ENCODE results near the gene PPP1R14C. TPM values are rescaled to one million over a fixed set of nuclear protein-coding genes. Genes with fewer than 3 reads are reported as not detected.

PPP1R14C gene
- total RNA-seq, 1 experiment from 2014 or later, result 12.1 TPM

DNA sequence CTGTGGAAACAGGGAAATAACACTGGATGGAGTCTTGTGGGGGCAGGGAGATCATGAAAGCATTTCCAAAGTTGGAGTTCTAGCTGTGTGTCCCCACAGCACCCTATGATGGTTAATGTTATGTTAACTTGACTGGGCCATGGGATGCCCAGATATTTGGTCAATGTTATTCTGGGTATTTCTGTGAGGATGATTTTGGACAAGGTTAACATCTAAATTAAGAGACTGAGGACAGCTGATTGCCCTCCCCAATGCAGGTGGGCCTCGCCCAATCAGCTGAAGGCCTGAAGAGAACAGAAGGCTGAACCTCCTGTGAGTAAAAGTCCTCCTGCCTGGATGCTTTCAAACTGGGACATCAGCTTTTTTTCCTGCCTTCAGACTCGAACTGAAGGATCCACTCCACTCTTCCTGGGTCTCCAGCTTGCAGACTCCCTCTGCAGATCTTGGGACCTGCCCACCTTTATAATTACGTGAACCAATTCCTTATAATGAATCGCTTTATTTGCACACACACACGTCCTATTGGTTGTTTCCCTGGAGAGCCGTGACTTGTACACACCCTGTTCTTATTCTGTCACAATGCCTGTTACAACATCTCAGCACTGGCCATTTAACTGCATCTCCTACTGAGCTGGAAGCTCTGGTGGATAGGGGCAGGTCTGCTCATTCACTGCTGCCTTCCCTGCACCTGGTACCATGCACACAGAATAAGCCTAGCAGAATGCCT is 126.4 kb downstream of the PPP1R14C start:
- Histone ChIP-seq H4K20me1 (ENCODE audit: insufficient read depth) (no peaks in the 10 kb centered on the region), H2AFZ (no peak overlapping the region), H3K79me2 (ENCODE audit: low read depth) (no peaks in the 10 kb centered on the region), H3K36me3 (ENCODE audit: low read depth) (no peaks in the 10 kb centered on the region), H3K4me2 (peak overlapping the region; percentile 46), H3K9me2 (ENCODE audit: insufficient read depth) (no peaks in the 10 kb centered on the region), H3K4me3 (no peak overlapping the region), H3K27me3 (ENCODE audit: insufficient read depth, low read depth) (no peaks in the 10 kb centered on the region), H3K9me3 (ENCODE audit: insufficient read depth, low read depth) (no peaks in the 10 kb centered on the region), H3F3A (ENCODE audit: insufficient read depth, low read depth) (no peaks in the 10 kb centered on the region), H3K27ac (peak overlapping the region; percentile 44), H3K4me1 (replicated peaks; ENCODE audit: insufficient read depth) (peaks cover 13% of the 10 kb centered on the region)
- intact Hi-C loops (cut with micrococcal nuclease; ENCODE audit: unreplicated experiment), result no loop called here
- DNase-seq, result no peak
- TF ChIP-seq, protein P1, sequence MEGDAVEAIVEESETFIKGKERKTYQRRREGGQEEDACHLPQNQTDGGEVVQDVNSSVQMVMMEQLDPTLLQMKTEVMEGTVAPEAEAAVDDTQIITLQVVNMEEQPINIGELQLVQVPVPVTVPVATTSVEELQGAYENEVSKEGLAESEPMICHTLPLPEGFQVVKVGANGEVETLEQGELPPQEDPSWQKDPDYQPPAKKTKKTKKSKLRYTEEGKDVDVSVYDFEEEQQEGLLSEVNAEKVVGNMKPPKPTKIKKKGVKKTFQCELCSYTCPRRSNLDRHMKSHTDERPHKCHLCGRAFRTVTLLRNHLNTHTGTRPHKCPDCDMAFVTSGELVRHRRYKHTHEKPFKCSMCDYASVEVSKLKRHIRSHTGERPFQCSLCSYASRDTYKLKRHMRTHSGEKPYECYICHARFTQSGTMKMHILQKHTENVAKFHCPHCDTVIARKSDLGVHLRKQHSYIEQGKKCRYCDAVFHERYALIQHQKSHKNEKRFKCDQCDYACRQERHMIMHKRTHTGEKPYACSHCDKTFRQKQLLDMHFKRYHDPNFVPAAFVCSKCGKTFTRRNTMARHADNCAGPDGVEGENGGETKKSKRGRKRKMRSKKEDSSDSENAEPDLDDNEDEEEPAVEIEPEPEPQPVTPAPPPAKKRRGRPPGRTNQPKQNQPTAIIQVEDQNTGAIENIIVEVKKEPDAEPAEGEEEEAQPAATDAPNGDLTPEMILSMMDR (conservative IDR thresholded peaks at IDR 0.05), result no peak
- no peak for TF ChIP-seq EZH2 (IDR thresholded peaks at IDR 0.05; ENCODE audit: low read depth)
- CTCF ChIA-PET, result no interaction called here
- no TSS peak for BruUV-seq (replicated peaks)
- POLR2A ChIA-PET (ENCODE audit: unreplicated experiment), result no interaction called here

DNA sequence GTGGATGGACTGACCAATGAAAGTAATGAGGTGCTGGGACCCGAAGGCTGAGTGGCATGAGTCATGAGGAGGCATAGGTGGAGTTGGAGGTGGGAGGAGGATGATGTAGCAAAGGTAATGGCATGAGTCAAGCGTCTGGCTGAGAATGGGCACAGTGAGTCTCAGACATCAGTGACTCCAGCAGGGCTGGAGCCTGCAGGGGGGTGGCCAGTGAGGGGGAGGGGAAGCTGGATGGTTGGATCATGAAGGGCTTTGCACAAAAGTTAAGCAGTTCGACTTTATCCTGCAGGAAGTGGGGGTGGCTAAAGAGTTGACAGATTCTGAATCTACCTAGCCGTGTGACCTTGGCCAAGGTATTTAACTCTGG is 127.0 kb downstream of the PPP1R14C start:
- peaks cover 13% of the 10 kb centered on the region for H3K4me1 ChIP-seq (replicated peaks; ENCODE audit: insufficient read depth)
- ChIA-PET POLR2A (ENCODE audit: unreplicated experiment) (no interaction called here), CTCF (no interaction called here)
- H3K4me2 ChIP-seq, result peak overlapping the region; percentile 46
- H3K27ac ChIP-seq, result peak overlapping the region; percentile 16; the same call in 1 of the 2 replicates
- no TSS peak for BruUV-seq (replicated peaks)
- no peaks in the 10 kb centered on the region for H4K20me1 ChIP-seq (ENCODE audit: insufficient read depth)
- DNase-seq, result peak; percentile 58 to 92
- intact Hi-C loops (cut with micrococcal nuclease; ENCODE audit: unreplicated experiment), result no loop called here
- TF ChIP-seq, protein P1 (conservative IDR thresholded peaks at IDR 0.05), result no peak
- no peak for TF ChIP-seq EZH2 (IDR thresholded peaks at IDR 0.05; ENCODE audit: low read depth)
- no peaks in the 10 kb centered on the region for H3K36me3 ChIP-seq (ENCODE audit: low read depth)
- H3K9me3 ChIP-seq (ENCODE audit: insufficient read depth, low read depth), result no peaks in the 10 kb centered on the region
- no peak overlapping the region for H3K4me3 ChIP-seq
- no peaks in the 10 kb centered on the region for H3K9me2 ChIP-seq (ENCODE audit: insufficient read depth)
- no peaks in the 10 kb centered on the region for H3K79me2 ChIP-seq (ENCODE audit: low read depth)
- H2AFZ ChIP-seq, result no peak overlapping the region
- no peaks in the 10 kb centered on the region for H3F3A ChIP-seq (ENCODE audit: insufficient read depth, low read depth)
- H3K27me3 ChIP-seq (ENCODE audit: insufficient read depth, low read depth), result no peaks in the 10 kb centered on the region

GRCh38 chr6:150270330-150271052 is 127.6 kb downstream of the PPP1R14C start:
- H2AFZ ChIP-seq, result no peak overlapping the region
- no peak for TF ChIP-seq EZH2 (IDR thresholded peaks at IDR 0.05; ENCODE audit: low read depth)
- TF ChIP-seq, protein P1 (conservative IDR thresholded peaks at IDR 0.05), result no peak
- H3K4me3 ChIP-seq, result no peak overlapping the region
- DNase-seq, result no peak
- H3K4me1 ChIP-seq (replicated peaks; ENCODE audit: insufficient read depth), result peaks cover 13% of the 10 kb centered on the region
- H3K9me2 ChIP-seq (ENCODE audit: insufficient read depth), result no peaks in the 10 kb centered on the region
- no peaks in the 10 kb centered on the region for H3K36me3 ChIP-seq (ENCODE audit: low read depth)
- H3K9me3 ChIP-seq (ENCODE audit: insufficient read depth, low read depth), result no peaks in the 10 kb centered on the region
- CTCF ChIA-PET, result no interaction called here
- peak overlapping the region; percentile 46; the same call in 1 of the 2 replicates for H3K4me2 ChIP-seq
- no peaks in the 10 kb centered on the region for H3F3A ChIP-seq (ENCODE audit: insufficient read depth, low read depth)
- BruUV-seq (replicated peaks), result no TSS peak
- H3K27ac ChIP-seq, result peak overlapping the region; percentile 16; the same call in 1 of the 2 replicates
- H3K79me2 ChIP-seq (ENCODE audit: low read depth), result no peaks in the 10 kb centered on the region
- H4K20me1 ChIP-seq (ENCODE audit: insufficient read depth), result no peaks in the 10 kb centered on the region
- no peaks in the 10 kb centered on the region for H3K27me3 ChIP-seq (ENCODE audit: insufficient read depth, low read depth)
- POLR2A ChIA-PET (ENCODE audit: unreplicated experiment), result no interaction called here
- intact Hi-C loops (cut with micrococcal nuclease; ENCODE audit: unreplicated experiment), result no loop called here

All from PC-9 (cell line).